22Rv1 (cell line): ENCODE measurements around the gene MLH3.

Source experiments
- H3K27ac ChIP-seq: fragments of 450-650 bp; 2 replicates; pipeline ENCODE4 v1.5.1; 2017
- ZFX ChIP-seq: fragments of 450-650 bp; IDR thresholded peaks from 2 replicates; pipeline ENCODE4 v1.6.1; 2017; ENCODE audit warnings: antibody characterized with exemption, borderline replicate concordance
- TF ChIP-seq, protein P1 (sequence below): fragments of 450-650 bp; IDR thresholded peaks from 2 replicates; pipeline ENCODE4 v1.5.1; 2017; ENCODE audit warnings: mild to moderate bottlenecking

The MLH3 gene

GRCh38 chr14:75054421-75054820, 3.2 kb upstream of the MLH3 start:
- TF ChIP-seq, protein P1, sequence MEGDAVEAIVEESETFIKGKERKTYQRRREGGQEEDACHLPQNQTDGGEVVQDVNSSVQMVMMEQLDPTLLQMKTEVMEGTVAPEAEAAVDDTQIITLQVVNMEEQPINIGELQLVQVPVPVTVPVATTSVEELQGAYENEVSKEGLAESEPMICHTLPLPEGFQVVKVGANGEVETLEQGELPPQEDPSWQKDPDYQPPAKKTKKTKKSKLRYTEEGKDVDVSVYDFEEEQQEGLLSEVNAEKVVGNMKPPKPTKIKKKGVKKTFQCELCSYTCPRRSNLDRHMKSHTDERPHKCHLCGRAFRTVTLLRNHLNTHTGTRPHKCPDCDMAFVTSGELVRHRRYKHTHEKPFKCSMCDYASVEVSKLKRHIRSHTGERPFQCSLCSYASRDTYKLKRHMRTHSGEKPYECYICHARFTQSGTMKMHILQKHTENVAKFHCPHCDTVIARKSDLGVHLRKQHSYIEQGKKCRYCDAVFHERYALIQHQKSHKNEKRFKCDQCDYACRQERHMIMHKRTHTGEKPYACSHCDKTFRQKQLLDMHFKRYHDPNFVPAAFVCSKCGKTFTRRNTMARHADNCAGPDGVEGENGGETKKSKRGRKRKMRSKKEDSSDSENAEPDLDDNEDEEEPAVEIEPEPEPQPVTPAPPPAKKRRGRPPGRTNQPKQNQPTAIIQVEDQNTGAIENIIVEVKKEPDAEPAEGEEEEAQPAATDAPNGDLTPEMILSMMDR: no peak
- TF ChIP-seq ZFX: no peak
- H3K27ac ChIP-seq: no peak overlapping the region

GRCh38 chr14:75053396-75054291, 2.4 kb upstream of the MLH3 start:
- TF ChIP-seq, protein P1: no peak
- no peak for TF ChIP-seq ZFX
- H3K27ac ChIP-seq: no peak overlapping the region

GRCh38 chr14:75051556-75051899, 261 bp upstream of the MLH3 start:
- peak overlapping the region; percentile 64 for H3K27ac ChIP-seq
- TF ChIP-seq, protein P1: no peak
- no peak for TF ChIP-seq ZFX

DNA sequence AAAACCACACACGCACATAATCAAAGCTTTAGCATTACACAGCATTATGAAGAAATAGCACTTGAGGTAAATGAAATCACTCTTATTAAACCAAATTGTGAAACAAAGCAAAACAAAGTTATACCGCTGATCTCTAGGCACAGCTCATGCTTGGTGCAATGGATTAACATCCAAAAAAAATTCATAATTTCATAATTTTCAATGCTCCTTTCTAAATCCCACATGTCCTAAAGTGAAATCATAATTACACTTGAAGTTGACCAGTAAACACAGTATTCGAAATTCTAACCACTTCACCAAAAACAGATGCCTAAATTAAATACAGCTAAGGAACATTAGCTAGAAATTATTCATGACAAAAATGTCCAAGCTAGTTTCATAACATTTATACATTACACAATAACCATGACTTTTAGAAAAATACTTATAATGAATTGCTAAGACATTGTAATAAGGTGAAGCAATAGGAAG, 1.5 kb downstream of the MLH3 start:
- no peak overlapping the region for H3K27ac ChIP-seq
- no peak for TF ChIP-seq ZFX
- TF ChIP-seq, protein P1: no peak

- TF ChIP-seq ZFX: no peak
- TF ChIP-seq, protein P1: no peak
- no peak overlapping the region for H3K27ac ChIP-seq
Measured at GRCh38 chr14:75049136-75049535, 2.1 kb downstream of the MLH3 start.

DNA sequence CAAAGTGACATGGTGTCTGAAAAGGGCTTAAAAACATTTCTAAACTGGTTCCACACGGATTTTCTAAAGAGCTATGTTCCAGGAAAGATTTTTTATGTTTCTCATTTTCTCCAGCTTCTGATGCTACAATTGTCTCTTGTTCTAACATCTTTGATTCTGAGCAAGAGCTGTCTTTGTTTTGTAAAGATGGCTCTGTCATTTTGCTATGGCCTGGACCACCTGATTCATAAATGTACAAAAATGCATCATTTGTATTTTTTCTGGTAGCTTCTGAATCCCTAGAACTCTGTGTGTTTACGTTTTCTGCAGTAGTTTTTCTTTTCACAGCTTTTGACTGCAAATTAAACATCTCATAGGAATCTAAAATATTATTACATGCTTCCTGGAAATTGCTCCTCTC, 3.2 kb downstream of the MLH3 start:
- no peak overlapping the region for H3K27ac ChIP-seq
- TF ChIP-seq, protein P1: no peak
- TF ChIP-seq ZFX: no peak

DNA sequence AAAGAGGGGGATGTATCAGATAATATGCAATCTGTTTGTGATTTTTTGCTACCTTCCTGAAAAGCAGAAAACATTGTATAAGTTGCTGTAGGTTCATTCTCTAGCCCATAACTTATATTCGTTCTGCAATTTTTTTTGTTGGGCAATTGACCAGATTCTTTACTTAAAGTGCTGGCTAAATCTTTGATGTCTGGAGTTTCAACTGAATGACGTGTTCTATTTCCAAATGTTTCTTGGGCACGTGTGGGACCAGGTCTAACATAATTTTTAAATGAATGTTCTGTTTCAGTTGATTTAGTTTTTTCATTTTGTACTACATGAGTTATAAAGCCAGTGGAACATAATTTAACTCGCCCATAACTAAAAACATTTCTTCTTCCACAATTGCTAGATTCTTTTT, 3.8 kb downstream of the MLH3 start:
- H3K27ac ChIP-seq: no peak overlapping the region
- TF ChIP-seq, protein P1: no peak
- TF ChIP-seq ZFX: no peak
